Mammary epithelial cell (primary cell): ENCODE data around the gene GRID2.

Experiments used
- CTCF ChIP-seq, 2 donors: IDR thresholded peaks in 1 of 2; conservative IDR thresholded peaks in 1 of 2; 2 replicates each; pipeline ENCODE4 v1.5.1; 2011 to 2012; ENCODE audit warnings: inconsistent platforms in 2 of 2, low read length in 2 of 2, mild to moderate bottlenecking in 2 of 2, control low read depth in 1 of 2, low read depth in 1 of 2; ENCODE audit not compliant: insufficient read depth in 1 of 2; ENCODE audit errors: extremely low read depth in 1 of 2
- EZH2 ChIP-seq: IDR thresholded peaks from 2 replicates; pipeline ENCODE4 v1.6.1; 2012; ENCODE audit warnings: low read length, inconsistent platforms, borderline replicate concordance

GRCh38 chr4:92825256-92825655 lies 521.5 kb downstream of the GRID2 start:
- TF ChIP-seq CTCF (conservative IDR thresholded peaks at IDR 0.05 in 1 of 2, IDR thresholded peaks at IDR 0.05 in 1 of 2; ENCODE audit: extremely low read depth in 1 of 2, insufficient read depth in 1 of 2, low read depth in 1 of 2, low read length in 2 of 2) (no peak), EZH2 (no peak)
